ELF-1 (cell line): Measurements from ENCODE around the gene UPP2.
A peak's percentile ranks its signal among the peaks of the same experiment; 100 is the strongest.

ENCODE experiments used
- DNase-seq: peaks from one replicate; pipeline ENCODE4 v3.0.0-alpha.2; 2016; ENCODE audit warnings: low read depth, low spot score

UPP2 gene

DNA sequence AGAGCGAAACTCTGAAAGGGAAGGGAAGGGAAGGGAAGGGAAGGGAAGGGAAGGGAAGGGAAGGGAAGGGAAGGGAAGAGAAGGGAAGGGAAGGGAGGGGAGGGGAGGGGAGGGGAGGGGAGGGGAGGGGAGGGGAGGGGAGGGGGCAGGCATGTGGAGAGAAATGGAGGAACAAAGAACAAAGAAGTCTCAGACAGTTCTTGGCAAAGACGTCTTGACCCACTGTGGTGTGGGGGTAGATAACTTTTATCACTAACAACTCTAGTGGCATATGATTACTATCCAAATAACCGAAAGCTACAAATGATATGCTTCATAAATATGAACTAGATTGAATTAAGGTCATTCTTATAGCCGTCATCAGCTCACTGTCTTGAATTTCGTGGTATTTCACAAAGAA is 3.2 kb downstream of the UPP2 start:
- DNase-seq = no peak

- no peak for DNase-seq
Observed at GRCh38 chr2:158112992-158113391, 11.3 kb downstream of the UPP2 start.

GRCh38 chr2:158113741-158114295 is 12.1 kb downstream of the UPP2 start:
- no peak for DNase-seq

DNA sequence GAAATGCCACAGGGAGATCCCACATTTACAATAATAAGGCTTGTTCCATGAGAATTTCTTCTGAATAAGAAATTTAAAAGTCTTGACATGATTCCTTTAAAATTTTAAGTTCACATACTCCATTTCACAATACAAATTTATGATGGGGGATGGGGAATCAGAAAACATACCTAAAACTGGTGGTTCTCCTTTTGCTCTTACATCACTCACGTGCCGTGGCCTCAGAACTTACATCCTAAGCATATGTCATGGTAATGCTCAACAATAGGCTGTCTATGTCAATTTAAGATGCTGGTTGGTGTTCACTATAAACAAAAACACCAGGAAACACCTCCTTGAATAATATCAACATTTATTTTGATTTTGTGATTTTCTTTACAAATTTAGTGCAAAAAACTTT is 12.8 kb downstream of the UPP2 start:
- no peak for DNase-seq

- no peak for DNase-seq
Observed at GRCh38 chr2:158115202-158115767, 13.6 kb downstream of the UPP2 start.

GRCh38 chr2:158116936-158117335 is 15.3 kb downstream of the UPP2 start:
- no peak for DNase-seq

DNA sequence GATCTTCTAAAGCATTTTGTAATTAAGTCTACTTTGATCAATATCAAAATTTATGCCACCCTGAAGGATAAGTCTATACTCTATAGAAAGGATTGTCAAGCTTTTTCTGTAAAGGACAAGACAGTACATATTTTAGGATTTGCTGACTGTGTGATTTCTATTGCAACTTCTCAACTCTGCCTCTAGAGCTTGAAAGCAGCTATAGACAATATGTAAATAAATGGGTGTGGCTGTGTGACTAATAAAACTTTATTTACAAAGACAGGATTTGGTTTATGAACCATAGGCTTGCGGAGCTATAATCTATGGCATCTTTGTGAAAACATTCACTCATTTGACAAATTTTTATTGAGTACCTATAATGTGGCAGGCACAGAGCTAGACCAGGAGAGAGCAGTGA is 18.4 kb downstream of the UPP2 start:
- DNase-seq = no peak

DNA sequence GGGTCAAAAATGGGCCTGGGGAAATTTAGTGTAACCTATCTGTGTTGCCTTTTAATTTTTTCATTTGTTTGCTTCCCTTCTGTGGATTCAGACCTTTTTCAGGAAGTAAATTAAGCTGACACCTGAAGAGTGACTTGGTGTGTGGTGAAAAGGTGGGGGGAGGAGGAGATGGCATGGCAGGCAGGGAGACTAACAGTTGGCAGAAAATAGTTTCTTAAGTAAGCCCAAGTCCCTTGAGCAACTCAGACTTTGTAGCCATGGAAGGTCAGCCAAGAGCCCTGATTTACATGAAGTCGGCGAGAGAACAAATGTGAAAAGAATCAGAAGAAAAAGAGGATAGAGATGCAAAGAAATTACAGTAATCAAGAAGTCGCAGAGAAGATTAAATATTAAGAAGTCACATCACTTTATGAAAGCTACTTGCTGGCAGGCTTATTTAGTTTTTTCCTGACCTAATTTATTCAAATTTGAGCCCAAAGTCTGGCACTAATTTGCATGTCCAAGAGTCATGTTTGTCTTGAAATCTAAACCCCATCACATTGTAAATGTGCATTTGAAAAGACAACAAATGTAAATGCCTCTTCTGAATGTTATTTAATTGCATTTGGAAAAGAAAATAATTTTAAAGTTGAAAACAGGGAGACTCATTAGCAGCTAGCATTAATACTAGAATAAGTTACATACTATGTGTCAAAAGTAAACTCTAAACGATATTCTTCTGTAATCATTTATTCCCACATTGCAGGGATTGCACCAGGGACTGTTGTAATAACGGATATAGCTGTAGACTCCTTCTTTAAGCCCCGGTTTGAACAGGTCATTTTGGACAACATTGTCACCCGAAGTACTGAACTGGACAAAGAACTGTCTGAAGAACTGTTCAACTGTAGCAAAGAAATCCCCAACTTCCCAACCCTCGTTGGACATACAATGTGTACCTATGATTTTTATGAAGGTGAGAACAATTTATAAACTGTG is 19.3 kb downstream of the UPP2 start:
- no peak for DNase-seq

- DNase-seq = no peak
Observed at GRCh38 chr2:158124896-158125295, 23.2 kb downstream of the UPP2 start.

DNA sequence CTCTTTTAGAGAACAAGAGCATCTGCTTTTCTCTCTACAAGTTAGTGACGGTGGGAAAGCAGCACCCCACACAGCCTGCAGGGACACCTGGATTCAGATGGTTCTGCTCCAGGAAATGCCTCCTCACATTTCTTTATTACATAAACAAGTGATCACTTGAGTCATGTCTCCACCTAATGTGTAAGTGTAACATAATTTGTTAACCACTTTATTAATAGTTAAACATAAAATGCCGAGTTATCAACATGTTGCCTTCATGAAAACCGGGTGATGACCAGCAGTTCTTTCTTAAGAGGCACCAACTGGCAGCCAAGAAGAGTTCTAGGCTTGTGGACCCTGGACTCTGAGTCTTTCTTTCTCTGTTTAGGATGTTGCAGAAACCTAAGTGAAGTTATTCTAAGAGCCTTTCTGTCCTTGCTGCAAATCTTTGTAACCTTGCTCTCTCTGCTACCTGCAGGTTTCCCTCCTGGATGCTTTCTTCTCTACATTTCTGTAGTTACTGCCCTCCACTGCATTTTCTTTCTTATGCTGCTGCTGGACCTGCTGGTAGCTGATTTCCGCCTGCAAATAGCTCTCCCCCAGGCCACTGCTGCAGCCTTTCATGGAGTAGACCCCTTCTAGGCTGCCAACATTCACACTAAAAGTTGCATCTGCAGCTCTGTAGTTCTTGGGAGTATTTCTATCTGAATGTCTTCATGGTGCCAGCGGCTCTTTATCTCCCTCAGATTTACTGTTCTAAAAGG is 24.3 kb downstream of the UPP2 start:
- DNase-seq = peak; percentile 9

DNA sequence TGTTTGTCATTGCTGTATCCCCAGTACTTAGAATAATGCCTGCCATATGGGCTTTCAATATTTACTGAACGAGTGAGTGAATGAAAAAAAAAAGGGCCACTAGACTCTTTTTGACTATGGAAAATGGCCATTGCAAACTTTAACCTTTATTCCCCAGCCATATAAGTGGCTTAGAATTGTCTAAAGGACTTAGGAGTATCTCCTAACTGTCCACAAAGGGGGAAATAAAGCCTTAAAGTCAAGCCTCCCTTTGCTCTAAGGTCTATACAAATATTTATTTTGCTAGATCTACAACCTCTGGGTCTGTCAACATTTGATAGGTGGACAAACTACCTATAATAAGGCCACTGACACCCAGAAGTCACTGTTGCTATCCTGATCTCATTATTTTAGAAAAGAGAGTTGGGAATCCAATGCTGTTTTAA is 25.7 kb downstream of the UPP2 start:
- DNase-seq = no peak

DNA sequence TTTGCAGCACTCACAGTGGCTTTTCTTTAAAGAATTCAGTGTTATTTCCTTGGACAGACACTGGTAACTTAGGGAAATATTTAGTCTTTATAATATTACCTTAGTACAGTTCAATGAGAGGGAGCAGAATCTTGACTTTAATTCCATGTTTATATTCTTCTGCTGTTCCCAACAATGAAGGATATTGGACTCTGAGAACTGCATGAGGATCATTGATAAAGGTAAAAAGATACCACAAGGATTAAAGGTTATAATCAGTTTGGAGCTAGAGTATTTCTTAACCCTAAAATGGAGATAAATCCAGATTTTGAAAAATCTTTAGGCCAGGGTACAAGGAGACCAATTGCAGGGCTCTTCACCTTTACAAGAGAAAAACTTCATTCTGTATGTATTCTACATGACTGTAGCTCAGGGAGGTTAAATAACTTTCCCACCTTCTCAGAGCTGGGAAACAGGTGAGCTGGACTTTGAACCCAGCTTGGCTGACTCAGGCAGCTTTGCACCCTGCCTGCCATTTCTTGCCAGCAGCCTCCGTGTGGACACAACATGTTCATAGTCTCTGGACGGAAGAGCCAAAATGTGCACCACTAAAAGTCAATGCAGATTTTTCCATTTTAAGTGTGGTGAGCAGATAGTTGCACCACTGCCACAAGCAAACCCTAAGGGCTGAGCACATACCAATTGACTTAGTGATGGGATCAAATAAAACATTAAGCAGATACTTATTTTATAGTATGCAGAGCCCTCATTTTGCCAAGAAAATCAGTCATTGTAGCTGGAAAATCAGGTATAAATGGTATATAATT is 26.7 kb downstream of the UPP2 start:
- DNase-seq = no peak

- DNase-seq = no peak
Observed at GRCh38 chr2:158129037-158129436, 27.4 kb downstream of the UPP2 start.

GRCh38 chr2:158130832-158131473 is 29.3 kb downstream of the UPP2 start:
- DNase-seq = no peak

DNA sequence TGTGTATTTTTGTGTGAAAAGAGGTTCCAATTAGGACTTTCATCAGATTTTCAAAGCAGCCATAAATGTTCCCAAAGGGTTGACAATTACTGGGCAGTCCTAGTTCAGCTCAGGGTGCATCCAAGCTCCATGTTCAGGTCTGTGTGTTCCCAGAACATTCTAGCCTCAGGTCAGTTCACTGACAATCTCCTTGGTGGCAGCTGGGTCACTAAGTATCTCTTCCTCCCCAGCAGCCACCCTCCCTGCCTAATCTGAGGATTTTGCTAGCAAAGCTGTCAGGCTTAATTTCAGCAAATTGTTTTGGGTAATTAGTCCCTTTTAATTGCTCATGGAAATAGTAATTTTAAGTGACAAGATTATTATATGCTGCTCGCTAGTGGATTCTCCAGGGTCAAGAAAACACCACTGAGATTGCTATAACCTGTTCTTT is 29.8 kb downstream of the UPP2 start:
- no peak for DNase-seq

DNA sequence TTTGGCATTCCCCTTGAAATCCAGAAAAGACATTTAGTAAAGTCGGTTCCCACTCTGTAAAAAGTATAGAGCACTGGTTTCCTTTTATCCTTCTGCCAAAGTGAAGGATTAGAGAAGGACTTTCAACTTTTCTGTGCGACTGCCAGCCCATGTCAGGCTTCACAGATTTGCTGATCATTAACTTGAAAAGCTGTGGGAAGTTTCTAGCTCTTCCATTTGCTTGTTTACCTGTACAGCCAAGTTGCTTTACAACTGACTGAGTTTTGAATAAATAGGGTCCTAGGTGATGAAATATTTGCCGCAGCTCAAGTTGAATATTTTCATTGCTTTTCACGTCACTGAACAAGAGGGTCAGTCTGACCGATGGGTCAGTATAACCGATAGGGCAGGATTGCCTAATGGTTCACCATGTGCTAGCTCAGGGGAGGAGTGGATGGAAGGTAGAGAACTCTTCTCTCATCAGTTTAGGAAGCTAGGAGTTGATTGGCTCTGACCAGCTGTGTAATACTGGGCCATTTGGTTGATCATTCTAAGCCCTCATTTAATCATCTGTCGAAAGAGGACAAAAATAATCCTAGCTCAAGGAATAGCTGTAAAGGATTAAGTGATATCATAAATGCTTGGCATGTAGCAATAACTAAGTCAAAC is 30.4 kb downstream of the UPP2 start:
- DNase-seq = no peak

GRCh38 chr2:158134055-158134454 is 32.4 kb downstream of the UPP2 start:
- DNase-seq = no peak

DNA sequence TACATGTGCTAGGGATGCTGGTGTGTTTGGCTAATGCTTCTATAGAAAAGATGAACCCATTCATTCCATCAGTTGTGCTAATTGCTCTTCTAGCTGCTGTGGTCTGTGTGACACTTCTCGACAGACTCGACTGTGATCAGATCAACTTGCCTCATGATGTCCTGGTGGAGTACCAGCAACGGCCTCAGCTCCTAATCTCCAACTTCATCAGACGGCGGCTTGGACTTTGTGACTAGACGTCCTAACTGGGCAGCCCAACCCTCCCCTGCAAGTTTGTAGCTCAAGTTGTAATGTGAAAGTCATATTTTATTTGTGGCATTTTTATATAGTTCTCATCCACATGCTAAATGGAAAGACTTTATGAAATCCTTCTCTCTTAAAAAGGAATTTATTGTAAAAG is 33.0 kb downstream of the UPP2 start:
- DNase-seq = no peak

DNA sequence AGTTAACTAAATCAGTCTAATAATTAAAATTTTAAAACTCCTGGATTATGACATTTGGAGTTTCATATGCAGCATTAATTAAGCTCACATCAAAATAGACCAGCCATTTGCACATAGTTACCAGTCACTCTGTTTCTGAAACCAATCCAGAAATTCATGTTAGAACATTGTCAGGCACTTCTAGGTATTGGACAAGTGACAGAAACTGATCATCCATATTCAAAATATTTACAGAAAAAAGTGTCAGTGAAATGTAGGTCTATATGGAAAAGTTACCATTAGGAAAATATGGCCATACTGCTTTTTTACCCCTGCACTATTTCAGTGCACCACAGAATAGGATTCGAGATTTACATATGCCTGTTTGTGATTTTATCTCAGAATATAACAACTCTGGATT is 33.4 kb downstream of the UPP2 start:
- no peak for DNase-seq

GRCh38 chr2:158138255-158138654 is 36.6 kb downstream of the UPP2 start:
- DNase-seq = no peak
